Measurements from ENCODE around the gene CDYL2. TPM values are rescaled to one million over a fixed set of nuclear protein-coding genes. Genes with fewer than 3 reads are reported as not detected.

The CDYL2 gene
- total and polyA plus RNA-seq, 2 donors (not counting 3 experiments of a cell fraction or from before 2014, with no cell fraction given), result 7.1 to 71.3 TPM

DNA sequence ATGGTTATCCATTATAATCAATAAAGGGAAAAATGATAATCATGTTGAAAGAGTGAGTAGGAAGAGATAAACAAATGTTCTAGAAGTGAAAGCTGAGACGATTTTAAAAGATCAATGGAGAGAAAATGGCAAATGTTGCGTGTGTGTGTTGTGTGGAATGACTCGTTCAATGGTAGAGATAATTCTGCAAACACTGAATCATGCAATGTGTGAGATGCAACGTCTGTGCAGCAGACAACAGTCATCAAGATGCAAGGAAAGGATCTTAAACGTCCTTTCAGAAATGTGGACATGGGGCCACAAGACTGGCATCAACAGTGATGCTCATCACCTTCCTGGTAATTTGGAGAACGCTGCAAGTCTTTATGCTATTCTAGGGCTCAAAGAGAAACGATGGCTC, 124.4 kb downstream of the CDYL2 start:
- no peaks in the 10 kb centered on the region for H3K27me3 ChIP-seq (ENCODE audit: control insufficient read depth in 2 of 2, insufficient read depth in 2 of 2, low read length in 2 of 2)
- H4K20me1 ChIP-seq (replicated peaks; ENCODE audit: control insufficient read depth, extremely low read depth, insufficient read depth, low read length), result no peaks in the 10 kb centered on the region
- no peak overlapping the region for H3K4me2 ChIP-seq (ENCODE audit: insufficient read depth, low read length)
- H3K9me1 ChIP-seq (replicated peaks; ENCODE audit: control insufficient read depth, extremely low read depth, insufficient read depth, low read length), result no peaks in the 10 kb centered on the region
- no peak overlapping the region for H3K27ac ChIP-seq (ENCODE audit: insufficient read depth, low read depth, low read length)
- H3K79me2 ChIP-seq (ENCODE audit: control insufficient read depth, insufficient read depth, low read length), result peaks cover 78% of the 10 kb centered on the region
- intact Hi-C loops (cut with micrococcal nuclease), result no loop called here
- H2AFZ ChIP-seq (ENCODE audit: low read depth, low read length), result no peak overlapping the region
- dilution Hi-C loops (cut with MboI; ENCODE audit: extremely low pct_ligation_motif_present, low sequenced_read_pairs), result no loop called here
- no peak for FAIRE-seq
- DNase-seq (ENCODE audit: low read depth, low spot score), result no peak
- H3K9ac ChIP-seq (replicated peaks; ENCODE audit: extremely low read depth, insufficient read depth, low read length), result no peak overlapping the region
- no peak overlapping the region for H3K4me3 ChIP-seq (replicated peaks in 1 of 3; ENCODE audit: insufficient read depth in 1 of 3, low read depth in 1 of 3, low read length in 3 of 3)
- POLR2A ChIA-PET, result no interaction called here
- TF ChIP-seq GATA2 (IDR thresholded peaks at IDR 0.05; ENCODE audit: insufficient read depth, insufficient read length, low read depth, low read length), result no peak
- TF ChIP-seq EZH2 (IDR thresholded peaks at IDR 0.05; ENCODE audit: borderline replicate concordance, low read depth, low read length, severe bottlenecking), result no peak
- TF ChIP-seq, protein P1, sequence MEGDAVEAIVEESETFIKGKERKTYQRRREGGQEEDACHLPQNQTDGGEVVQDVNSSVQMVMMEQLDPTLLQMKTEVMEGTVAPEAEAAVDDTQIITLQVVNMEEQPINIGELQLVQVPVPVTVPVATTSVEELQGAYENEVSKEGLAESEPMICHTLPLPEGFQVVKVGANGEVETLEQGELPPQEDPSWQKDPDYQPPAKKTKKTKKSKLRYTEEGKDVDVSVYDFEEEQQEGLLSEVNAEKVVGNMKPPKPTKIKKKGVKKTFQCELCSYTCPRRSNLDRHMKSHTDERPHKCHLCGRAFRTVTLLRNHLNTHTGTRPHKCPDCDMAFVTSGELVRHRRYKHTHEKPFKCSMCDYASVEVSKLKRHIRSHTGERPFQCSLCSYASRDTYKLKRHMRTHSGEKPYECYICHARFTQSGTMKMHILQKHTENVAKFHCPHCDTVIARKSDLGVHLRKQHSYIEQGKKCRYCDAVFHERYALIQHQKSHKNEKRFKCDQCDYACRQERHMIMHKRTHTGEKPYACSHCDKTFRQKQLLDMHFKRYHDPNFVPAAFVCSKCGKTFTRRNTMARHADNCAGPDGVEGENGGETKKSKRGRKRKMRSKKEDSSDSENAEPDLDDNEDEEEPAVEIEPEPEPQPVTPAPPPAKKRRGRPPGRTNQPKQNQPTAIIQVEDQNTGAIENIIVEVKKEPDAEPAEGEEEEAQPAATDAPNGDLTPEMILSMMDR (IDR thresholded peaks at IDR 0.05; ENCODE audit: extremely low read depth in 1 of 2, insufficient read depth in 1 of 2, low read depth in 1 of 2, low read length in 2 of 2), result no peak
- no peak for TF ChIP-seq JUN (IDR thresholded peaks at IDR 0.05; ENCODE audit: borderline replicate concordance, insufficient read depth, insufficient read length, low read depth)
- TF ChIP-seq POLR2A (IDR thresholded peaks at IDR 0.05; ENCODE audit: low read depth, low read length), result no peak
- no peak for TF ChIP-seq MYC (IDR thresholded peaks at IDR 0.05; ENCODE audit: low read depth, low read length)
- no peak for TF ChIP-seq POLR2AphosphoS5 (IDR thresholded peaks at IDR 0.05; ENCODE audit: insufficient read depth, low read depth, low read length)
- TF ChIP-seq, protein P2, sequence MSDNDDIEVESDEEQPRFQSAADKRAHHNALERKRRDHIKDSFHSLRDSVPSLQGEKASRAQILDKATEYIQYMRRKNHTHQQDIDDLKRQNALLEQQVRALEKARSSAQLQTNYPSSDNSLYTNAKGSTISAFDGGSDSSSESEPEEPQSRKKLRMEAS (IDR thresholded peaks at IDR 0.05; ENCODE audit: insufficient read depth, insufficient read length), result no peak
- TF ChIP-seq FOS (IDR thresholded peaks at IDR 0.05; ENCODE audit: borderline replicate concordance, insufficient read depth, low read length), result no peak
- H3K36me3 ChIP-seq (ENCODE audit: control insufficient read depth in 2 of 2, extremely low read depth in 1 of 2, insufficient read depth in 2 of 2, low read length in 2 of 2), result peaks cover 0 to 2% of the 10 kb centered on the region in 2 experiments
- BruUV-seq (replicated peaks), result no TSS peak
- H3K4me1 ChIP-seq (ENCODE audit: control insufficient read depth, extremely low read depth, insufficient read depth, low read length), result no peaks in the 10 kb centered on the region
- CTCF ChIA-PET, result no interaction called here
- no peaks in the 10 kb centered on the region for H3K9me3 ChIP-seq (replicated peaks; ENCODE audit: control insufficient read depth, insufficient read depth, low read length)
